HG02759 (cell line): ENCODE data around the gene ZCCHC3.

Experiments
- ATAC-seq: cut with Tn5 transposase; IDR thresholded peaks from one replicate; pipeline ENCODE4 v1.9.1; 2021; ENCODE audit warnings: mild to moderate bottlenecking, moderate library complexity; ENCODE audit not compliant: unreplicated experiment

ZCCHC3 gene

GRCh38 chr20:311609-312008 is 14.2 kb downstream of the ZCCHC3 start:
- no peak for ATAC-seq

- no peak for ATAC-seq
These were observed 14.7 kb downstream of the ZCCHC3 start for GRCh38 chr20:312067-312466.

- no peak for ATAC-seq
These were observed 15.5 kb downstream of the ZCCHC3 start for GRCh38 chr20:312866-313265.

GRCh38 chr20:313402-313801 is 16.0 kb downstream of the ZCCHC3 start:
- no peak for ATAC-seq

GRCh38 chr20:313948-314347 is 16.6 kb downstream of the ZCCHC3 start:
- no peak for ATAC-seq

GRCh38 chr20:316316-317068 is 19.1 kb downstream of the ZCCHC3 start:
- no peak for ATAC-seq

GRCh38 chr20:324177-325044 is 27.0 kb downstream of the ZCCHC3 start:
- ATAC-seq: peak; percentile 58

GRCh38 chr20:325045-325888 is 27.9 kb downstream of the ZCCHC3 start, which contains the start of gene SOX12:
TSS of gene SOX12 (plus strand) at chr20:325552. CDS start at chr20:325925, 373 bp downstream.
- ATAC-seq: peak; percentile 78

GRCh38 chr20:325889-326644 is 28.7 kb downstream of the ZCCHC3 start:
- ATAC-seq: peak; percentile 7

- ATAC-seq: no peak
These were observed 29.3 kb downstream of the ZCCHC3 start for GRCh38 chr20:326645-327185.

GRCh38 chr20:327186-328026 is 30.0 kb downstream of the ZCCHC3 start:
- ATAC-seq: no peak

GRCh38 chr20:328027-328974 is 30.9 kb downstream of the ZCCHC3 start:
- no peak for ATAC-seq

- no peak for ATAC-seq
These were observed 31.8 kb downstream of the ZCCHC3 start for GRCh38 chr20:328975-329695.

- no peak for ATAC-seq
These were observed 32.5 kb downstream of the ZCCHC3 start for GRCh38 chr20:329851-330232.

- no peak for ATAC-seq
These were observed 33.1 kb downstream of the ZCCHC3 start for GRCh38 chr20:330233-331149.

GRCh38 chr20:334578-334977 is 37.2 kb downstream of the ZCCHC3 start:
- ATAC-seq: no peak
